ENCODE results near the gene CRIM1. TPM values are rescaled to one million over a fixed set of nuclear protein-coding genes. Genes with fewer than 3 reads are reported as not detected.

CRIM1 gene
- total RNA-seq, 1 experiment from 2014 or later, result 24.1 TPM

- H3K4me3 Mint-ChIP-seq, result no peak overlapping the region
- ATAC-seq (no peak), DNase-seq (ENCODE audit: low spot score) (no peak)
- no peaks in the 10 kb centered on the region for H3K27me3 Mint-ChIP-seq (ENCODE audit: low read depth)
- H3K36me3 Mint-ChIP-seq, result peaks cover 16% of the 10 kb centered on the region
- no peak for TF ChIP-seq ESRRA (CRISPR knock-in tag; IDR thresholded peaks at IDR 0.05; ENCODE audit: borderline replicate concordance)
- TF ChIP-seq, protein P1, sequence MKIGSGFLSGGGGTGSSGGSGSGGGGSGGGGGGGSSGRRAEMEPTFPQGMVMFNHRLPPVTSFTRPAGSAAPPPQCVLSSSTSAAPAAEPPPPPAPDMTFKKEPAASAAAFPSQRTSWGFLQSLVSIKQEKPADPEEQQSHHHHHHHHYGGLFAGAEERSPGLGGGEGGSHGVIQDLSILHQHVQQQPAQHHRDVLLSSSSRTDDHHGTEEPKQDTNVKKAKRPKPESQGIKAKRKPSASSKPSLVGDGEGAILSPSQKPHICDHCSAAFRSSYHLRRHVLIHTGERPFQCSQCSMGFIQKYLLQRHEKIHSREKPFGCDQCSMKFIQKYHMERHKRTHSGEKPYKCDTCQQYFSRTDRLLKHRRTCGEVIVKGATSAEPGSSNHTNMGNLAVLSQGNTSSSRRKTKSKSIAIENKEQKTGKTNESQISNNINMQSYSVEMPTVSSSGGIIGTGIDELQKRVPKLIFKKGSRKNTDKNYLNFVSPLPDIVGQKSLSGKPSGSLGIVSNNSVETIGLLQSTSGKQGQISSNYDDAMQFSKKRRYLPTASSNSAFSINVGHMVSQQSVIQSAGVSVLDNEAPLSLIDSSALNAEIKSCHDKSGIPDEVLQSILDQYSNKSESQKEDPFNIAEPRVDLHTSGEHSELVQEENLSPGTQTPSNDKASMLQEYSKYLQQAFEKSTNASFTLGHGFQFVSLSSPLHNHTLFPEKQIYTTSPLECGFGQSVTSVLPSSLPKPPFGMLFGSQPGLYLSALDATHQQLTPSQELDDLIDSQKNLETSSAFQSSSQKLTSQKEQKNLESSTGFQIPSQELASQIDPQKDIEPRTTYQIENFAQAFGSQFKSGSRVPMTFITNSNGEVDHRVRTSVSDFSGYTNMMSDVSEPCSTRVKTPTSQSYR (CRISPR knock-in tag; IDR thresholded peaks at IDR 0.05), result no peak
- TF ChIP-seq, protein P2, sequence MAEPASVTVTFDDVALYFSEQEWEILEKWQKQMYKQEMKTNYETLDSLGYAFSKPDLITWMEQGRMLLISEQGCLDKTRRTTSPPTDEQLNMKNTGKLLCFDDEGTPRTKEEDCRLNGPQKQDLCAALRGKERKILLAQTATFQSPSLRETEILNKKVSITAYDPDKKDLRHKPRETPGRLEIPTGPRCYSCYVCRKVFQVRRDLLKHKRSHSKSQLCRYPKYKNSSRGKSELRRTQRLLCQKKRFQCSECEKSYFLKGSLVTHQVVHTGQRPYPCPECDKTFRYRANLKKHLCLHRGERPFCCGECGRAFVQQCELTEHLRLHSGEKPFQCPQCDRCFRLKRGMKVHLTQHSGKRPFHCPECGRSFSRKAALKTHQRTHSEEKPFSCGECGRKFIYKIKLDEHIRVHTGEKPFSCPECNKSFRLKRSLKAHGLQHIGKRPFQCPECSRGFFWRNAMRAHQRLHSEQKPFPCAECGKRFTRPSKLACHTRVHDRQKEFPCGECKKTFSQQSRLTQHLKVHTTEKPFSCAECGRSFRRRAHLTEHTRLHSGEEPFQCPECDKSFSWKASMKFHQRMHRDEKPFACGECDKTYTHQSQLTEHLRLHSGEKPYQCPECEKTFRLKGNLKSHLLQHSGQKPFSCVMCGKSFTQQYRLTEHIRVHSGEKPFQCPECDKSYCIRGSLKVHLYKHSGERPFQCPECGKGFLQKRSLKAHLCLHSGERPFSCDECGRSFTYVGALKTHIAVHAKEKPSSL (CRISPR knock-in tag; conservative IDR thresholded peaks at IDR 0.05), result no peak
- no peak for TF ChIP-seq ZBTB21 (CRISPR knock-in tag; IDR thresholded peaks at IDR 0.05; ENCODE audit: borderline replicate concordance)
- TF ChIP-seq, protein P3, sequence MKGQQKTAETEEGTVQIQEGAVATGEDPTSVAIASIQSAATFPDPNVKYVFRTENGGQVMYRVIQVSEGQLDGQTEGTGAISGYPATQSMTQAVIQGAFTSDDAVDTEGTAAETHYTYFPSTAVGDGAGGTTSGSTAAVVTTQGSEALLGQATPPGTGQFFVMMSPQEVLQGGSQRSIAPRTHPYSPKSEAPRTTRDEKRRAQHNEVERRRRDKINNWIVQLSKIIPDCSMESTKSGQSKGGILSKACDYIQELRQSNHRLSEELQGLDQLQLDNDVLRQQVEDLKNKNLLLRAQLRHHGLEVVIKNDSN (CRISPR knock-in tag; IDR thresholded peaks at IDR 0.05), result no peak
- TF ChIP-seq FOXJ3 (CRISPR knock-in tag; IDR thresholded peaks at IDR 0.05; ENCODE audit: borderline replicate concordance), result no peak
- TF ChIP-seq GTF2I (CRISPR knock-in tag; conservative IDR thresholded peaks at IDR 0.05), result no peak
- no peak for TF ChIP-seq FOXP1 (CRISPR knock-in tag; IDR thresholded peaks at IDR 0.05; ENCODE audit: borderline replicate concordance)
- no peak for TF ChIP-seq JAZF1 (CRISPR knock-in tag; IDR thresholded peaks at IDR 0.05)
- TF ChIP-seq CREB1 (CRISPR knock-in tag; IDR thresholded peaks at IDR 0.05), result no peak
- TF ChIP-seq, protein P4, sequence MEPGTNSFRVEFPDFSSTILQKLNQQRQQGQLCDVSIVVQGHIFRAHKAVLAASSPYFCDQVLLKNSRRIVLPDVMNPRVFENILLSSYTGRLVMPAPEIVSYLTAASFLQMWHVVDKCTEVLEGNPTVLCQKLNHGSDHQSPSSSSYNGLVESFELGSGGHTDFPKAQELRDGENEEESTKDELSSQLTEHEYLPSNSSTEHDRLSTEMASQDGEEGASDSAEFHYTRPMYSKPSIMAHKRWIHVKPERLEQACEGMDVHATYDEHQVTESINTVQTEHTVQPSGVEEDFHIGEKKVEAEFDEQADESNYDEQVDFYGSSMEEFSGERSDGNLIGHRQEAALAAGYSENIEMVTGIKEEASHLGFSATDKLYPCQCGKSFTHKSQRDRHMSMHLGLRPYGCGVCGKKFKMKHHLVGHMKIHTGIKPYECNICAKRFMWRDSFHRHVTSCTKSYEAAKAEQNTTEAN (CRISPR knock-in tag; IDR thresholded peaks at IDR 0.05), result no peak
- no peak for TF ChIP-seq SP1 (CRISPR knock-in tag; conservative IDR thresholded peaks at IDR 0.05)
- TF ChIP-seq PRRX2 (CRISPR knock-in tag; IDR thresholded peaks at IDR 0.05), result no peak
- no peak for TF ChIP-seq KAT7 (CRISPR knock-in tag; IDR thresholded peaks at IDR 0.05; ENCODE audit: borderline replicate concordance)
- no peak for TF ChIP-seq ZNF416 (CRISPR knock-in tag; IDR thresholded peaks at IDR 0.05)
- no peak for TF ChIP-seq E2F5 (CRISPR knock-in tag; IDR thresholded peaks at IDR 0.05)
- TF ChIP-seq NR3C1 (CRISPR knock-in tag; conservative IDR thresholded peaks at IDR 0.05; ENCODE audit: low read depth), result no peak
- no peak for TF ChIP-seq NFYB (CRISPR knock-in tag; conservative IDR thresholded peaks at IDR 0.05; ENCODE audit: low read depth)
- TF ChIP-seq STAT6 (CRISPR knock-in tag; conservative IDR thresholded peaks at IDR 0.05; ENCODE audit: low read depth), result no peak
- TF ChIP-seq IRF1 (CRISPR knock-in tag; IDR thresholded peaks at IDR 0.05), result no peak
- no peaks in the 10 kb centered on the region for H3K9me3 Mint-ChIP-seq
- peak overlapping the region; percentile 38 for H3K27ac Mint-ChIP-seq
- POLR2A ChIA-PET, result interaction anchor here (0.7 kb wide), 1 partner anchor 13 kb away, joined by 3 read pairs; no protein-coding TSS in a partner anchor
- CTCF ChIA-PET, result interaction anchor here (1.0 kb wide), 1 partner anchor 11 kb away, joined by 3 read pairs; no protein-coding TSS in a partner anchor
- H3K4me1 Mint-ChIP-seq, result peaks cover 46% of the 10 kb centered on the region
These were observed 211.3 kb downstream of the CRIM1 start for GRCh38 chr2:36566887-36567286.
